H1 (cell line): ENCODE data around the gene ITGA6. TPM values are rescaled to one million over a fixed set of nuclear protein-coding genes. Genes with fewer than 3 reads are reported as not detected.

ENCODE experiments used
- CREB1 ChIP-seq: IDR thresholded peaks from 2 replicates; pipeline ENCODE4 v1.6.1; 2012; ENCODE audit warnings: inconsistent platforms
- YY1 ChIP-seq: IDR thresholded peaks from 2 replicates; pipeline ENCODE4 v1.6.1; 2011; ENCODE audit warnings: low read depth, mild to moderate bottlenecking, low read length
- polyA plus RNA-seq, 7 experiments: library from polyadenylated mRNA; depleted of rRNA in 3 of 7; stranded (reverse) in 5 of 7; unstranded in 2 of 7; fragments of >200 nt in 5 of 7; fragments of 200-250 nt in 2 of 7; gene quantifications; 1 replicate in 5 of 7; 2 replicates in 1 of 7; 4 replicates in 1 of 7; pipeline versions ENCODE4 v1.2.1 to v1.2.3, GENCODE V29; 2011 to 2013; ENCODE audit warnings: missing spikeins in 2 of 7, mixed read lengths in 2 of 7
- total RNA-seq: library from RNA; stranded (reverse); fragmentation: NEBNext Ultra II Directional; extraction: Animal tissue kit (Norgen Biotek cat#: 25700); gene quantifications from 2 replicates; pipeline ENCODE4 v1.2.1, GENCODE V29; 2021

ITGA6 gene
- total and polyA plus RNA-seq, 2 of the 8 experiments (the other 6 are each of a cell fraction or from before 2014, with no cell fraction given) = 26.9 to 118 TPM

- TF ChIP-seq YY1 = no peak
- TF ChIP-seq CREB1 = no peak
Measured at GRCh38 chr2:172436889-172437288, 9.5 kb downstream of the ITGA6 start (continued).
